ENCODE data around the gene GDPD2.

DNA sequence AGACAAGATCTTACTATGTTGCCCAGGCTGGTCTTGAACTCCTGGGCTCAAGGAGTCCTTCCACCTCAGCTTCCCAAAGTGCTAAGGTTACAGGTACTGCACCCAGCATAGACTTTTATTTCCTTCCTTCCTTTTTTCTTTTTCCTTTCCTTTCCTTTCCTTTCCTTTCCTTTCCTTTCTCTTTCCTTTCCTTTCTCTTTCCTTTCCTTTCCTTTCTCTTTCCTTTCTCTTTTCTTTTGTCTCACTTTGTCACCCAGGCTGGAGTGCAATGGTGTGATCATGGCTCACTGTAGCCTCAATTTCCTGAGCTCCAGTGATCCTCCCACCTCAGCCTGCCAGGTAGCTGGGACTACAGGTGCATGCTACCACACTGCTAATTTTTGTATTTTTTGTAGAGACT, 40.9 kb downstream of the GDPD2 start:
- TF ChIP-seq, protein P1, sequence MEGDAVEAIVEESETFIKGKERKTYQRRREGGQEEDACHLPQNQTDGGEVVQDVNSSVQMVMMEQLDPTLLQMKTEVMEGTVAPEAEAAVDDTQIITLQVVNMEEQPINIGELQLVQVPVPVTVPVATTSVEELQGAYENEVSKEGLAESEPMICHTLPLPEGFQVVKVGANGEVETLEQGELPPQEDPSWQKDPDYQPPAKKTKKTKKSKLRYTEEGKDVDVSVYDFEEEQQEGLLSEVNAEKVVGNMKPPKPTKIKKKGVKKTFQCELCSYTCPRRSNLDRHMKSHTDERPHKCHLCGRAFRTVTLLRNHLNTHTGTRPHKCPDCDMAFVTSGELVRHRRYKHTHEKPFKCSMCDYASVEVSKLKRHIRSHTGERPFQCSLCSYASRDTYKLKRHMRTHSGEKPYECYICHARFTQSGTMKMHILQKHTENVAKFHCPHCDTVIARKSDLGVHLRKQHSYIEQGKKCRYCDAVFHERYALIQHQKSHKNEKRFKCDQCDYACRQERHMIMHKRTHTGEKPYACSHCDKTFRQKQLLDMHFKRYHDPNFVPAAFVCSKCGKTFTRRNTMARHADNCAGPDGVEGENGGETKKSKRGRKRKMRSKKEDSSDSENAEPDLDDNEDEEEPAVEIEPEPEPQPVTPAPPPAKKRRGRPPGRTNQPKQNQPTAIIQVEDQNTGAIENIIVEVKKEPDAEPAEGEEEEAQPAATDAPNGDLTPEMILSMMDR (IDR thresholded peaks at IDR 0.05), result no peak
- TF ChIP-seq POLR2A (IDR thresholded peaks at IDR 0.05), result no peak

All from heart left ventricle (tissue), 13 donors.